ENCODE results near the gene C5orf63. TPM values are rescaled to one million over a fixed set of nuclear protein-coding genes. Genes with fewer than 3 reads are reported as not detected.

Gene C5orf63
- total RNA-seq, 1 experiment from 2014 or later, result 2.2 TPM

DNA sequence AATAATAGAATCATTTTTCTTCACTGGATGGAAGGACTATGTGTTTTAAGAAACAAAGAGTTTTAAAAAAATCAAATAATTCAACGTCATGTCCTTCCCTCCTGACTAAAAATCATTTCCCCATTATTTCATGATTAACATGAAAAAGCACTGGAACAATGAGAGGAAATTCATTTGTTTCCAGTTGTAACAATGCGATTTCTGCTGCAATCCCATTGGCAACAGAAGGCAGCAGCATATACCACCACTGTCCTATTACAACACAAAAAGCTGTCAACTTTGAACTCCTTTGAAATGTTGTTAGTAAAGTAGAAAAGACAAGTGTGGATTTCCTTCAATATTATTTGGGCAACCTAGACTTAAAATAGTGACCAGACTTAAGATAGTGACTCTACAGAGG is 3.1 kb downstream of the C5orf63 start:
- no peak overlapping the region for H3K27ac ChIP-seq (ENCODE audit: low read depth, low read length, poor library complexity, severe bottlenecking)
- no peaks in the 10 kb centered on the region for H3K27me3 ChIP-seq (replicated peaks; ENCODE audit: insufficient read depth, low read depth, low read length, poor library complexity)
- TF ChIP-seq CTCF (conservative IDR thresholded peaks at IDR 0.05; ENCODE audit: low read depth, low read length) (no peak), EZH2 (IDR thresholded peaks at IDR 0.05; ENCODE audit: borderline replicate concordance, low read depth, low read length, poor library complexity, severe bottlenecking) (no peak)
- no peak for DNase-seq (ENCODE audit: low spot score)
- H3K4me3 ChIP-seq (ENCODE audit: low read depth, low read length, poor library complexity, severe bottlenecking), result no peak overlapping the region
- intact Hi-C loops (cut with micrococcal nuclease; ENCODE audit: unreplicated experiment), result no loop called here
- no peaks in the 10 kb centered on the region for H3K9me3 ChIP-seq (ENCODE audit: low read depth, low read length, poor library complexity, severe bottlenecking)
- ChIA-PET POLR2A (ENCODE audit: low non-redundant PET) (no interaction called here), CTCF (no interaction called here)
- no peaks in the 10 kb centered on the region for H3K4me1 ChIP-seq (ENCODE audit: insufficient read depth, low read length, poor library complexity, severe bottlenecking)
- H3K36me3 ChIP-seq (ENCODE audit: insufficient read depth, low read length, poor library complexity, severe bottlenecking), result no peaks in the 10 kb centered on the region
- BruUV-seq (replicated peaks), result no TSS peak

- peak; percentile 50 for DNase-seq (ENCODE audit: low spot score)
- no peak overlapping the region for H3K27ac ChIP-seq (ENCODE audit: low read depth, low read length, poor library complexity, severe bottlenecking)
- H3K36me3 ChIP-seq (ENCODE audit: insufficient read depth, low read length, poor library complexity, severe bottlenecking), result no peaks in the 10 kb centered on the region
- ChIA-PET POLR2A (ENCODE audit: low non-redundant PET) (no interaction called here), CTCF (no interaction called here)
- no peak overlapping the region for H3K4me3 ChIP-seq (ENCODE audit: low read depth, low read length, poor library complexity, severe bottlenecking)
- H3K27me3 ChIP-seq (replicated peaks; ENCODE audit: insufficient read depth, low read depth, low read length, poor library complexity), result no peaks in the 10 kb centered on the region
- TF ChIP-seq EZH2 (IDR thresholded peaks at IDR 0.05; ENCODE audit: borderline replicate concordance, low read depth, low read length, poor library complexity, severe bottlenecking), result no peak
- no peak for TF ChIP-seq CTCF (conservative IDR thresholded peaks at IDR 0.05; ENCODE audit: low read depth, low read length)
- intact Hi-C loops (cut with micrococcal nuclease; ENCODE audit: unreplicated experiment), result no loop called here
- no peaks in the 10 kb centered on the region for H3K9me3 ChIP-seq (ENCODE audit: low read depth, low read length, poor library complexity, severe bottlenecking)
- no peaks in the 10 kb centered on the region for H3K4me1 ChIP-seq (ENCODE audit: insufficient read depth, low read length, poor library complexity, severe bottlenecking)
- no TSS peak for BruUV-seq (replicated peaks)
These were observed 4.6 kb downstream of the C5orf63 start for GRCh38 chr5:127068493-127069214.

DNA sequence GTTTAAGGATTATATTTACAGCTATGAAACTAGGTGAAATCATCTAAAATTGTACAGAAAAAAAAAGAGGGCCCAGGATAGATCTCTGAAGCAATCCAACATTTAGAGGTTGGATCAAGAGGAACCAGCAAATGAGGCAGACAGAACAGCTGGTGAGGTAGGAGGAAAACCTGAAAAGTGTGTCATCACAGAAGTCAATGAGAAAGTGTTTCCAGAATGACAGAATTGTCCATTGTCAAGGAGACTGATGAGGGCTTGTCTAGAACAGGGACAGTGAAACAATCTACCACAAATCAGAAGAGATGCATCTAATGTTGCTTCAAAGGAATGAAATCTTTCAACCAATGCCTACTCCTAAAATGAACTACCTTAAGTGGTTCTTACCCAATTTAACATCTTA is 6.6 kb downstream of the C5orf63 start:
- DNase-seq (ENCODE audit: low spot score), result no peak
- POLR2A ChIA-PET (ENCODE audit: low non-redundant PET), result no interaction called here
- H3K4me3 ChIP-seq (ENCODE audit: low read depth, low read length, poor library complexity, severe bottlenecking), result no peak overlapping the region
- no TSS peak for BruUV-seq (replicated peaks)
- no peaks in the 10 kb centered on the region for H3K4me1 ChIP-seq (ENCODE audit: insufficient read depth, low read length, poor library complexity, severe bottlenecking)
- no peaks in the 10 kb centered on the region for H3K36me3 ChIP-seq (ENCODE audit: insufficient read depth, low read length, poor library complexity, severe bottlenecking)
- H3K27ac ChIP-seq (ENCODE audit: low read depth, low read length, poor library complexity, severe bottlenecking), result no peak overlapping the region
- no peaks in the 10 kb centered on the region for H3K27me3 ChIP-seq (replicated peaks; ENCODE audit: insufficient read depth, low read depth, low read length, poor library complexity)
- intact Hi-C loops (cut with micrococcal nuclease; ENCODE audit: unreplicated experiment), result no loop called here
- no peak for TF ChIP-seq EZH2 (IDR thresholded peaks at IDR 0.05; ENCODE audit: borderline replicate concordance, low read depth, low read length, poor library complexity, severe bottlenecking)
- no peak for TF ChIP-seq CTCF (conservative IDR thresholded peaks at IDR 0.05; ENCODE audit: low read depth, low read length)
- CTCF ChIA-PET, result no interaction called here
- no peaks in the 10 kb centered on the region for H3K9me3 ChIP-seq (ENCODE audit: low read depth, low read length, poor library complexity, severe bottlenecking)

Measured in A673 (cell line).